ENCODE data around the gene TEX48. TPM values are rescaled to one million over a fixed set of nuclear protein-coding genes. Genes with fewer than 3 reads are reported as not detected.

The TEX48 gene
- total RNA-seq, 1 donor from 2014 or later, result not detected

- no peak for TF ChIP-seq CTCF (IDR thresholded peaks at IDR 0.05)
- DNase-seq (ENCODE audit: low spot score), result no peak
- Mint-ChIP-seq H3K27ac (no peak overlapping the region), H3K9me3 (no peaks in the 10 kb centered on the region), H3K36me3 (no peaks in the 10 kb centered on the region), H3K4me3 (no peak overlapping the region), H3K27me3 (ENCODE audit: insufficient read depth, low read depth) (peaks cover 2% of the 10 kb centered on the region), H3K4me1 (peaks cover 17% of the 10 kb centered on the region)
- Histone ChIP-seq H3K27me3 (no peaks in the 10 kb centered on the region), H3K4me1 (peaks cover 6% of the 10 kb centered on the region), H3F3A (ENCODE audit: low read depth) (no peaks in the 10 kb centered on the region), H3K4me2 (no peak overlapping the region), H3K36me3 (no peaks in the 10 kb centered on the region), H4K20me1 (ENCODE audit: low read depth) (no peaks in the 10 kb centered on the region), H3K9me3 (ENCODE audit: low read depth) (no peaks in the 10 kb centered on the region), H2AFZ (replicated peaks) (no peak overlapping the region), H3K9ac (no peak overlapping the region), H3K27ac (no peak overlapping the region), H3K4me3 (no peak overlapping the region), H3K79me2 (ENCODE audit: low read depth) (no peaks in the 10 kb centered on the region)
These were observed 17.8 kb downstream of the TEX48 start for GRCh38 chr9:114664181-114664580.

GRCh38 chr9:114662081-114662989 lies 19.7 kb downstream of the TEX48 start:
- Histone ChIP-seq H3K9ac (no peak overlapping the region), H3K4me3 (no peak overlapping the region), H3K4me1 (peaks cover 6% of the 10 kb centered on the region), H3K9me3 (ENCODE audit: low read depth) (no peaks in the 10 kb centered on the region), H3K27ac (no peak overlapping the region), H3F3A (ENCODE audit: low read depth) (no peaks in the 10 kb centered on the region), H2AFZ (replicated peaks) (peak overlapping the region; percentile 6), H4K20me1 (ENCODE audit: low read depth) (no peaks in the 10 kb centered on the region), H3K27me3 (no peaks in the 10 kb centered on the region), H3K79me2 (ENCODE audit: low read depth) (no peaks in the 10 kb centered on the region), H3K36me3 (no peaks in the 10 kb centered on the region), H3K4me2 (no peak overlapping the region)
- DNase-seq (ENCODE audit: low spot score), result peak; percentile 70
- Mint-ChIP-seq H3K36me3 (no peaks in the 10 kb centered on the region), H3K27ac (no peak overlapping the region), H3K4me3 (no peak overlapping the region), H3K27me3 (ENCODE audit: insufficient read depth, low read depth) (peaks cover 2% of the 10 kb centered on the region), H3K9me3 (no peaks in the 10 kb centered on the region), H3K4me1 (peaks cover 15% of the 10 kb centered on the region)
- TF ChIP-seq EZH2phosphoT487 (IDR thresholded peaks at IDR 0.05), result no peak
- peak; percentile 79 for TF ChIP-seq CTCF (IDR thresholded peaks at IDR 0.05)

DNA sequence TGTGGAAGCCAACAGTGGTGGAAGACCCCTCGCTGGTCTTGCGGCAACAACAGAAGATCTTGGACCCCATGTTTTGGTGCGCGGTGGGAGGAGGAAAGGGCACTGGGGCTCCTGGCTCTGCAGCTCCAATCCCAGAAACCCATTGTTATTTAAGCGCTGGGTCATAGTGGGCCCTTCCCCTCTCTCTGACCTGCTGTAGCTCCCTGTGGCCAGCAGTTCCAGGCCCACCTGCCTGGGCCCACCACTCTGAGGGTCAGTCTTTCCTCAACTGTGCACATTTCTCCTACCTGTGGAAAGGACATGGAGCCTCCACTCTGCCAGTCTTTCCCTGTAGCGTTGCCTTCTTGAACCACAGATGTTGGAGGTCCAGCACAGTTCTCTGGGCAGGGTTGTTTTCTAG lies 24.3 kb downstream of the TEX48 start, which contains the start of gene TEX53:
Gene TEX53 (minus strand): TSS at position 101 of the 400 bp plus-strand sequence. CDS start 31 bp downstream, at position 70.
- no peak within 1 kb of the TSS for H2AFZ ChIP-seq (replicated peaks)
- Mint-ChIP-seq H3K36me3 (no peaks in the 10 kb centered on the region), H3K27me3 (ENCODE audit: insufficient read depth, low read depth) (peaks cover 6% of the 10 kb centered on the region), H3K4me3 (peak within 1 kb of the TSS; percentile 52), H3K4me1 (peaks cover under 1% of the 10 kb centered on the region), H3K9me3 (no peaks in the 10 kb centered on the region), H3K27ac (no peak within 1 kb of the TSS)
- no peak for DNase-seq (ENCODE audit: low spot score)
- H3K4me2 ChIP-seq, result no peak within 1 kb of the TSS
- no peaks in the 10 kb centered on the region for H3K9me3 ChIP-seq (ENCODE audit: low read depth)
- no peaks in the 10 kb centered on the region for H3K4me1 ChIP-seq
- no peaks in the 10 kb centered on the region for H3F3A ChIP-seq (ENCODE audit: low read depth)
- H3K27ac ChIP-seq, result no peak within 1 kb of the TSS
- H3K4me3 ChIP-seq, result no peak within 1 kb of the TSS
- H3K36me3 ChIP-seq, result no peaks in the 10 kb centered on the region
- H3K79me2 ChIP-seq (ENCODE audit: low read depth), result no peaks in the 10 kb centered on the region
- no peaks in the 10 kb centered on the region for H4K20me1 ChIP-seq (ENCODE audit: low read depth)
- H3K27me3 ChIP-seq, result no peaks in the 10 kb centered on the region
- TF ChIP-seq EZH2phosphoT487 (IDR thresholded peaks at IDR 0.05) (no peak), CTCF (IDR thresholded peaks at IDR 0.05) (no peak), EZH2 (IDR thresholded peaks at IDR 0.05) (no peak)
- H3K9ac ChIP-seq, result no peak within 1 kb of the TSS
